Activated T-cell treated with anti-CD3 and anti-CD28 coated beads for 48 hours (primary cell): Measurements from ENCODE around the gene DEF6.

Source experiments
- DNase-seq: peaks from one replicate; pipeline ENCODE4 v3.0.0-alpha.2; 2020; ENCODE audit warnings: low read depth

The DEF6 gene

GRCh38 chr6:35351422-35351821 lies 53.8 kb downstream of the DEF6 start:
- DNase-seq = no peak

GRCh38 chr6:35352735-35353134 lies 55.1 kb downstream of the DEF6 start:
- no peak for DNase-seq

- no peak for DNase-seq
Observed at GRCh38 chr6:35354361-35355135, 56.9 kb downstream of the DEF6 start.

- DNase-seq = no peak
Observed at GRCh38 chr6:35356391-35356790, 58.8 kb downstream of the DEF6 start.

- DNase-seq = no peak
Observed at GRCh38 chr6:35357677-35358076, 60.1 kb downstream of the DEF6 start.

- no peak for DNase-seq
Observed at GRCh38 chr6:35358086-35358485, 60.5 kb downstream of the DEF6 start.

GRCh38 chr6:35359346-35359743 lies 61.7 kb downstream of the DEF6 start:
- DNase-seq = no peak

- DNase-seq = no peak
Observed at GRCh38 chr6:35359744-35360348, 62.2 kb downstream of the DEF6 start.

GRCh38 chr6:35360349-35361138 lies 62.9 kb downstream of the DEF6 start:
- no peak for DNase-seq

- no peak for DNase-seq
Observed at GRCh38 chr6:35362200-35362599, 64.6 kb downstream of the DEF6 start.

- DNase-seq = no peak
Observed at GRCh38 chr6:35363293-35363750, 65.7 kb downstream of the DEF6 start.

GRCh38 chr6:35365594-35366203 lies 68.1 kb downstream of the DEF6 start:
- DNase-seq = no peak

GRCh38 chr6:35366204-35366596 lies 68.6 kb downstream of the DEF6 start:
- no peak for DNase-seq

- no peak for DNase-seq
Observed at GRCh38 chr6:35367646-35368037, 70.0 kb downstream of the DEF6 start.

GRCh38 chr6:35368038-35368887 lies 70.6 kb downstream of the DEF6 start:
- peak; percentile 18 for DNase-seq

GRCh38 chr6:35370124-35370741 lies 72.6 kb downstream of the DEF6 start:
- DNase-seq = peak; percentile 45

- DNase-seq = no peak
Observed at GRCh38 chr6:35370785-35371493, 73.3 kb downstream of the DEF6 start.
